Stimulated activated naive CD8-positive, alpha-beta T cell treated with anti-CD3 and anti-CD28 coated beads, Interleukin-15, Interleukin-2, amounts not matched to agents 100 ng/mL and 50 ng/mL, for 24 hours (primary cell): ENCODE data around the gene BMI1.

Experiments used
- H3K27ac Mint-ChIP-seq: one replicate; pipeline ENCODE4 v1.8.0; 2021; ENCODE audit warnings: mild to moderate bottlenecking, mixed read lengths
- H3K27me3 Mint-ChIP-seq: one replicate; pipeline ENCODE4 v1.8.0; 2021; ENCODE audit warnings: mixed read lengths
- H3K36me3 Mint-ChIP-seq: one replicate; pipeline ENCODE4 v1.8.0; 2021; ENCODE audit warnings: low read depth, mixed read lengths
- H3K4me1 Mint-ChIP-seq: one replicate; pipeline ENCODE4 v1.8.0; 2021; ENCODE audit warnings: low read depth, mixed read lengths
- H3K4me3 Mint-ChIP-seq: one replicate; pipeline ENCODE4 v1.8.0; 2021; ENCODE audit warnings: mild to moderate bottlenecking, mixed read lengths
- H3K9me3 Mint-ChIP-seq: one replicate; pipeline ENCODE4 v1.8.0; 2021; ENCODE audit warnings: mixed read lengths

BMI1 gene

DNA sequence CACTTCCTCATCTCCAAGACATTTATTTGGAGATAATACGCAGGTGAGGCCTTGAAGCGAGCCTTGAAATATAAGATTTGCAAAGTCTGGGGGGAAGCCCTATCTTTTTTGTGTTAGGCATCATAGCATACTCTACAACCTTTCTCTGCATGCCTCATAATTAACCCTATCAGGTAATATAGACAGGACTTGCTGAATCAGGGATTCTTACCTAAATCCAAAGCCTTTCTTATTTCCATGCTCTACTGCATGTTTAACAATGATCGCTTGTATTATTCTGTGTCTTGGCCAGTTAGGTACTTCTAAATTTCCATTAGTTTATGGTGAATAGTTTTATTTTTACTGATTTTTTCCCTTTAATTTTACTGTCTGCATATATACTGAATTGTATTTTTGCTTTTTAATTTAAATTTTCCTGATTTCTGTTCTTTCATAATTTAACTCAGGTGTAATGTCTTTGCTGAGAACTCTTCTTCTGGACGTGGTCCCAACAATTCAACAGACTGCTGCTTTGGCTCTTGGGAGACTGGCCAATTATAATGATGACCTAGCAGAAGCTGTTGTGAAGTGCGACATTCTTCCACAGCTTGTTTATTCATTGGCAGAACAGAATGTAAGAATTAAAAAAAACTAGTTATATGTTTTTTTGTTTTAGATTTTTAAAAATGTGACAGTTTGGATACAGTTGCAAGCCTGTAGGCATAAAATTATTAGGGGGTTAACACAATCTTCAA, 43.7 kb downstream of the BMI1 start:
- Mint-ChIP-seq H3K27ac (no peak overlapping the region), H3K27me3 (peaks cover 8% of the 10 kb centered on the region), H3K9me3 (no peaks in the 10 kb centered on the region), H3K36me3 (no peaks in the 10 kb centered on the region), H3K4me1 (peaks cover 50% of the 10 kb centered on the region), H3K4me3 (no peak overlapping the region)

DNA sequence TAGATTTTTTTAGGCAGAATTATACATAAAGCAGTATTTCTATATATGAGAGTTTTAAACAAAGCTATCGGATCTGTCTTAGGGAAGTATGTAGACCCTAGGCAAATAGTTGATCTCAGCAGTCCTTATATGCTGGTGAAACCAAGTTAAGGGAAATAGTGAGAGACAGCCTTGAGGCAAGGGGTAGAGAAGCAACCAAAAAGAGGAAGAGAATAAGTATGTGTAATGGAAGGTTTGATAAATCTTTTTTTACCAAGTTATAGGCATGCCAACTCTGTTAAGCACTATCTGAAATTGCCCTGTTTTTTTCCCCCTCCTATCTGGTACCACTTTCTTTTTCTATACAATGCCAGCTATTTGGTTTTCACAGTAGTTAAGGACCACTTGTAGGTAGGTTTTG, 44.3 kb downstream of the BMI1 start:
- Mint-ChIP-seq H3K9me3 (no peaks in the 10 kb centered on the region), H3K27ac (peak overlapping the region; percentile 69), H3K36me3 (no peaks in the 10 kb centered on the region), H3K4me3 (no peak overlapping the region), H3K27me3 (peaks cover 3% of the 10 kb centered on the region), H3K4me1 (peaks cover 55% of the 10 kb centered on the region)

- H3K9me3 Mint-ChIP-seq = no peaks in the 10 kb centered on the region
- H3K4me3 Mint-ChIP-seq = no peak overlapping the region
- H3K27ac Mint-ChIP-seq = peak overlapping the region; percentile 69
- H3K27me3 Mint-ChIP-seq = peaks cover 3% of the 10 kb centered on the region
- peaks cover 57% of the 10 kb centered on the region for H3K4me1 Mint-ChIP-seq
- H3K36me3 Mint-ChIP-seq = no peaks in the 10 kb centered on the region
Observed at GRCh38 chr10:22365644-22366434, 44.9 kb downstream of the BMI1 start.

GRCh38 chr10:22366435-22366703, 45.5 kb downstream of the BMI1 start:
- H3K4me3 Mint-ChIP-seq = no peak overlapping the region
- peaks cover 57% of the 10 kb centered on the region for H3K4me1 Mint-ChIP-seq
- H3K9me3 Mint-ChIP-seq = no peaks in the 10 kb centered on the region

GRCh38 chr10:22366771-22367170, 45.9 kb downstream of the BMI1 start:
- H3K4me1 Mint-ChIP-seq = peaks cover 57% of the 10 kb centered on the region
- no peaks in the 10 kb centered on the region for H3K27me3 Mint-ChIP-seq
- H3K27ac Mint-ChIP-seq = peak overlapping the region; percentile 80
- H3K9me3 Mint-ChIP-seq = no peaks in the 10 kb centered on the region
- H3K4me3 Mint-ChIP-seq = peak overlapping the region; percentile 35
- H3K36me3 Mint-ChIP-seq = no peaks in the 10 kb centered on the region

More at GRCh38 chr10:22366435-22366703, 45.5 kb downstream of the BMI1 start:
- Mint-ChIP-seq H3K27me3 (no peaks in the 10 kb centered on the region), H3K27ac (no peak overlapping the region), H3K36me3 (no peaks in the 10 kb centered on the region)

GRCh38 chr10:22367471-22367870, 46.6 kb downstream of the BMI1 start:
- Mint-ChIP-seq H3K27me3 (no peaks in the 10 kb centered on the region), H3K4me1 (peaks cover 57% of the 10 kb centered on the region), H3K9me3 (no peaks in the 10 kb centered on the region), H3K27ac (no peak overlapping the region), H3K4me3 (peak overlapping the region; percentile 26), H3K36me3 (no peaks in the 10 kb centered on the region)

DNA sequence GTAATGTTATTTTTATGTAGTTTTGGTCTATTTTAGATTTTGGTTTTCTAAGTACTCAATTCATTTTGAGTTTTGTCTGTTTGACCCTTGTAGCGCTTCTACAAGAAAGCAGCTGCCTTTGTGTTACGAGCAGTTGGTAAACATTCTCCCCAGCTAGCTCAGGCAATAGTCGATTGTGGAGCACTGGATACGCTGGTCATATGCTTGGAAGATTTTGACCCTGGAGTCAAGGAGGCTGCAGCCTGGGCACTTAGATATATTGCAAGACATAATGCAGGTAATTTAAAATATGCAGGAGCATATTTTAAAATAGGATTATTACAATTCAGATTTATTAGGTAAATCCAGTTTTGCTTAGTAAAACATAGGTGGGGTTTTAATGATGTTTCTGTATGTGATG, 47.5 kb downstream of the BMI1 start:
- Mint-ChIP-seq H3K9me3 (no peaks in the 10 kb centered on the region), H3K4me3 (no peak overlapping the region), H3K4me1 (peaks cover 50% of the 10 kb centered on the region), H3K27me3 (no peaks in the 10 kb centered on the region), H3K36me3 (no peaks in the 10 kb centered on the region), H3K27ac (no peak overlapping the region)

GRCh38 chr10:22368981-22369380, 48.1 kb downstream of the BMI1 start:
- H3K36me3 Mint-ChIP-seq = no peaks in the 10 kb centered on the region
- no peak overlapping the region for H3K4me3 Mint-ChIP-seq

DNA sequence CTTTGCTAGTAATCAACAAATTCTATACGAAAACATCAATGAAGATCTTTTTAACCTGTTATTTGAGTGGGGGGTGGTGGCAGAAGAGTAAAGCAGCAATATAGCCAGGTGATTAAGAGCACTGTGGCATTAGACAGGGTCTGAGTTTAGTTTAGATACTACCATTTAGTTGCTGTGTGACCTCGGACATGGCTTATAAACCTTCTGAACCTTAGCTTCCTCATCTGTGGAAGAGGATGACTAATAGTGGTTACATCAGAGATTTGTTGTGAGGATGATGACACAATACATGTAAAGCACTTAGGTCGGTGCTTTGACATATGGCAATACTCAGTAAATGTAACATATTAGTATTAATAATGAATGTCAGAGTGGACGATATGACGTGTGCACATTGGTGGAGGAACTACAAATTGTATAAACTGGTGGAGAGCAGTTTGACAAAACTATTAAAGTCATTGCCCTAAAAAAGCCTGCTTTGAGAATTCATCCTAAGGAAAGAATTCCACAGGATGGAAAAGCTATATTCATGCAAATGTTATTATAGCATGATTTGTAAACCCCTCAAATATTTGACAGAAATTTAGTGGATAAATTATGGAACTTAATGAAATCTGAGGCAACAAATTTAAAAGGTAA, 48.7 kb downstream of the BMI1 start:
- H3K4me3 Mint-ChIP-seq = no peak overlapping the region
- no peaks in the 10 kb centered on the region for H3K9me3 Mint-ChIP-seq
- H3K27me3 Mint-ChIP-seq = no peaks in the 10 kb centered on the region
- no peak overlapping the region for H3K27ac Mint-ChIP-seq
- H3K36me3 Mint-ChIP-seq = no peaks in the 10 kb centered on the region
- H3K4me1 Mint-ChIP-seq = peaks cover 47% of the 10 kb centered on the region

More at GRCh38 chr10:22368981-22369380, 48.1 kb downstream of the BMI1 start:
- Mint-ChIP-seq H3K4me1 (peaks cover 47% of the 10 kb centered on the region), H3K9me3 (no peaks in the 10 kb centered on the region), H3K27ac (no peak overlapping the region), H3K27me3 (no peaks in the 10 kb centered on the region)

GRCh38 chr10:22370320-22370719, 49.4 kb downstream of the BMI1 start:
- Mint-ChIP-seq H3K4me1 (peaks cover 44% of the 10 kb centered on the region), H3K9me3 (no peaks in the 10 kb centered on the region), H3K4me3 (no peak overlapping the region), H3K27ac (no peak overlapping the region), H3K27me3 (no peaks in the 10 kb centered on the region), H3K36me3 (no peaks in the 10 kb centered on the region)

DNA sequence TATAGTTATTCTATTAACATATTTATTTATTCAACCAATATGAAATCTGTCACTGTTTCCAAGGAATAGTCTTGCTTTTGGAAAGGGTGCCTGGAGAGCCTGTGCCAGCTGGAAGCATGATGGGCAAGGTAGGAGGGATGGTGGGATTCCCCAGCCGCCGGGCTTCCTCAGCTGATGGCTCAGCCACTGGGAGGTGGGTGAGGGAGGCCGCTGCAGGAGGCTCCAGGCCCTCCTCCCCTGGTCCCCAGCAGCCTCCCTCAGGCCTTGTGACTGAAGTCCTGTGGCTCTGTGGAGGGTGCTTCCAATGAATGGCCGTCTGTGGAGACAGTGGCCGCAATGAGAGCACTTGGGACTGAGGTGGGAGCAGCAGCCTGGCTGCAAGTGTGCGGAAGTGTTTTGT, 51.4 kb downstream of the BMI1 start:
- H3K4me3 Mint-ChIP-seq = no peak overlapping the region
- no peaks in the 10 kb centered on the region for H3K27me3 Mint-ChIP-seq
- H3K9me3 Mint-ChIP-seq = no peaks in the 10 kb centered on the region
- peaks cover 26% of the 10 kb centered on the region for H3K4me1 Mint-ChIP-seq
- no peaks in the 10 kb centered on the region for H3K36me3 Mint-ChIP-seq
- no peak overlapping the region for H3K27ac Mint-ChIP-seq

DNA sequence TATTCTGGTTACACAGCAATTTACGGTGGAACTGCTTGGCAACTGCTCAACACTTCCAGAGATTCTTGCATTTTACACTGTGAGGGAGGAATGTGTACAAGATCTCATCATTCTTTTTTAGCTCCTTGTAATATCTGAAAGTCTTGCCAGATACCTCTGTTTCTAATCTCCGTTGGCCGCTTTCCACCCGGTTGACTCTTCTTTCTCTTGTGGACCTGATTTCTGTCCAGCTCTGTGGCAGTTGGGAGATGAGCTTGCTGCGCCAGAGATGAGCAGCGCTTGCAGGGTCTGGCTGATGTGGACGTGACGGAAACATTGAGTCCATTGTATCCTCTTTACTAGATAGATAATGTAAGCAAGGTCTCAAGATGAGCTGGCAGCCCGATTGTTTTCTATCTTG, 52.0 kb downstream of the BMI1 start:
- Mint-ChIP-seq H3K9me3 (no peaks in the 10 kb centered on the region), H3K36me3 (no peaks in the 10 kb centered on the region), H3K27me3 (no peaks in the 10 kb centered on the region), H3K4me3 (no peak overlapping the region), H3K27ac (no peak overlapping the region), H3K4me1 (peaks cover 20% of the 10 kb centered on the region)

GRCh38 chr10:22374489-22375126, 53.7 kb downstream of the BMI1 start:
- Mint-ChIP-seq H3K9me3 (no peaks in the 10 kb centered on the region), H3K4me3 (no peak overlapping the region), H3K27me3 (no peaks in the 10 kb centered on the region), H3K27ac (no peak overlapping the region), H3K36me3 (no peaks in the 10 kb centered on the region), H3K4me1 (peaks cover 22% of the 10 kb centered on the region)

DNA sequence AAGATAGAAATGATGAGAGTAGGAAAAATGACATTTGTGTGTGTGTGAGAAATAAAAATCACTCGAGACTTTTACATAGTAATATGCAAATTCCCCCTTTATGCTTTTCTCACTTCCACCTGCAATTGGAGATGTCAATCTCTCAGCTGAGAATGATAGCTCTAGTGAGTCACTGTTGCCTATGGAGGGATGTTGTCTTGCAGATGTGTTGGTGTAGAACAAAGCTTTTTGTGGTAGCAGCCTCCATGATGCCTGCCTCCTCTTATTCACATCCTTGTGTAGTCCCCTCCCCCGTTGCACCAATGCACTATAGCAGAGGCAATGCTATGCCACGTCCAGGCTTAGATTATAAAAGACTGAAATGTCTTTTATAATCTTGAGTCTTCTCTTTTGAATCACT, 58.2 kb downstream of the BMI1 start:
- Mint-ChIP-seq H3K4me1 (peaks cover 16% of the 10 kb centered on the region), H3K36me3 (no peaks in the 10 kb centered on the region), H3K9me3 (no peaks in the 10 kb centered on the region), H3K4me3 (peak overlapping the region; percentile 12), H3K27ac (peak overlapping the region; percentile 70), H3K27me3 (no peaks in the 10 kb centered on the region)
